HCT116 (cell line): Measurements from ENCODE around the gene ARSB.

ENCODE experiments used
- CBX3 ChIP-seq: IDR thresholded peaks from 2 replicates; pipeline ENCODE4 v1.6.1; 2012; ENCODE audit warnings: low read depth
- CTCF ChIP-seq, 3 experiments: fragments of 200-600 bp in 1 of 3; sonication (generic) in 1 of 3; IDR thresholded peaks in 2 of 3; conservative IDR thresholded peaks in 1 of 3; 2 replicates each; pipeline ENCODE4 v1.5.1; 2012 to 2017; ENCODE audit warnings: low read depth in 2 of 3, low read length in 2 of 3, antibody characterized with exemption in 1 of 3, borderline replicate concordance in 1 of 3, control low read depth in 1 of 3, mild to moderate bottlenecking in 1 of 3, mixed read lengths in 1 of 3, mixed run types in 1 of 3, moderate library complexity in 1 of 3; ENCODE audit not compliant: insufficient read depth in 1 of 3
- ELF1 ChIP-seq: IDR thresholded peaks from 2 replicates; pipeline ENCODE4 v1.6.1; 2012; ENCODE audit warnings: low read depth, borderline replicate concordance
- EZH2 ChIP-seq: fragments of 200-600 bp; sonication (generic); IDR thresholded peaks from 2 replicates; pipeline ENCODE4 v1.6.1; 2017; ENCODE audit warnings: antibody characterized with exemption, mixed run types
- JUND ChIP-seq: IDR thresholded peaks from 2 replicates; pipeline ENCODE4 v1.6.1; 2012
- MAX ChIP-seq: IDR thresholded peaks from 2 replicates; pipeline ENCODE4 v1.6.1; 2012
- POLR2A ChIP-seq: IDR thresholded peaks from 2 replicates; pipeline ENCODE4 v1.7.0; 2011; ENCODE audit warnings: borderline replicate concordance; ENCODE audit not compliant: insufficient read depth, insufficient read length; ENCODE audit errors: extremely low read depth
- POLR2AphosphoS5 ChIP-seq: IDR thresholded peaks from 2 replicates; pipeline ENCODE4 v1.6.1; 2011; ENCODE audit warnings: mild to moderate bottlenecking, low read depth, low read length, moderate library complexity
- REST ChIP-seq: IDR thresholded peaks from 2 replicates; pipeline ENCODE4 v1.6.1; 2012; ENCODE audit warnings: low read depth
- ZFX ChIP-seq: fragments of 450-650 bp; IDR thresholded peaks from 2 replicates; pipeline ENCODE4 v1.6.1; 2017
- TF ChIP-seq, protein P1 (sequence below): IDR thresholded peaks from 2 replicates; pipeline ENCODE4 v1.6.1; 2012

GRCh38 chr5:78837836-78838235 lies 147.3 kb downstream of the ARSB start:
- no peak for TF ChIP-seq POLR2AphosphoS5
- no peak for TF ChIP-seq CTCF (IDR thresholded peaks at IDR 0.05 in 2 of 3, conservative IDR thresholded peaks at IDR 0.05 in 1 of 3; ENCODE audit: borderline replicate concordance in 1 of 3, insufficient read depth in 1 of 3, low read depth in 2 of 3, low read length in 2 of 3)
- TF ChIP-seq EZH2 = no peak
- no peak for TF ChIP-seq REST
- no peak for TF ChIP-seq ELF1
- TF ChIP-seq, protein P1, sequence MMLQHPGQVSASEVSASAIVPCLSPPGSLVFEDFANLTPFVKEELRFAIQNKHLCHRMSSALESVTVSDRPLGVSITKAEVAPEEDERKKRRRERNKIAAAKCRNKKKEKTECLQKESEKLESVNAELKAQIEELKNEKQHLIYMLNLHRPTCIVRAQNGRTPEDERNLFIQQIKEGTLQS = no peak
- TF ChIP-seq POLR2A = no peak
- no peak for TF ChIP-seq ZFX
- TF ChIP-seq CBX3 = no peak
- TF ChIP-seq JUND = no peak
- no peak for TF ChIP-seq MAX
